GM19463 (cell line): ENCODE data around the gene APBB1IP.
"Not testable (repeated sequence)": the region's sequence is repeated elsewhere in the genome, so short reads cannot be mapped to it uniquely, and the experiment has no call there.

Source experiments
- ATAC-seq: cut with Tn5 transposase; IDR thresholded peaks from one replicate; pipeline ENCODE4 v1.9.1; 2021; ENCODE audit warnings: mild to moderate bottlenecking, moderate library complexity; ENCODE audit not compliant: unreplicated experiment

Gene APBB1IP

GRCh38 chr10:26474845-26475244, 36.7 kb downstream of the APBB1IP start:
- not testable (repeated sequence) for ATAC-seq

GRCh38 chr10:26475386-26475785, 37.2 kb downstream of the APBB1IP start:
- ATAC-seq: no peak

- ATAC-seq: no peak
These were observed 39.4 kb downstream of the APBB1IP start for GRCh38 chr10:26477501-26477900.

DNA sequence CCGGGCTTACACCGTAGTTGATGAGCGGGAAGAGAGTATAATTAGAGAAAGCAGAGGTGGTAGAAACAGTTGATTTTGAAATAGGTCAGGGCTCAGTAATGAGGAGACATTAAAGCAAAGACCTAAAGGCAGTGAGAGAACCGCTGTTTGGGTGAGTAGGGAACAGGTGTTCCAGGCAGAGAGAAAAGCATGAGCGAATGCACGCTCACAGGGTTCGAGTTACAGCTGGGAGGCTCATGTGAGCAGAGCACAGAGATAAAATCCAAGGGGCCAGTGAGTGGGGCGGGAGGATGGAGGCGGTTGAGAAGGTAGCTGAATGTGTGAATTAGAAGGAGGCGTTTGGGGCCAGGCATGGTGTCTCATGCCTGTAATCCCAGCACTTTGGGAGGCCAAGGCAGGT, 39.9 kb downstream of the APBB1IP start:
- no peak for ATAC-seq

DNA sequence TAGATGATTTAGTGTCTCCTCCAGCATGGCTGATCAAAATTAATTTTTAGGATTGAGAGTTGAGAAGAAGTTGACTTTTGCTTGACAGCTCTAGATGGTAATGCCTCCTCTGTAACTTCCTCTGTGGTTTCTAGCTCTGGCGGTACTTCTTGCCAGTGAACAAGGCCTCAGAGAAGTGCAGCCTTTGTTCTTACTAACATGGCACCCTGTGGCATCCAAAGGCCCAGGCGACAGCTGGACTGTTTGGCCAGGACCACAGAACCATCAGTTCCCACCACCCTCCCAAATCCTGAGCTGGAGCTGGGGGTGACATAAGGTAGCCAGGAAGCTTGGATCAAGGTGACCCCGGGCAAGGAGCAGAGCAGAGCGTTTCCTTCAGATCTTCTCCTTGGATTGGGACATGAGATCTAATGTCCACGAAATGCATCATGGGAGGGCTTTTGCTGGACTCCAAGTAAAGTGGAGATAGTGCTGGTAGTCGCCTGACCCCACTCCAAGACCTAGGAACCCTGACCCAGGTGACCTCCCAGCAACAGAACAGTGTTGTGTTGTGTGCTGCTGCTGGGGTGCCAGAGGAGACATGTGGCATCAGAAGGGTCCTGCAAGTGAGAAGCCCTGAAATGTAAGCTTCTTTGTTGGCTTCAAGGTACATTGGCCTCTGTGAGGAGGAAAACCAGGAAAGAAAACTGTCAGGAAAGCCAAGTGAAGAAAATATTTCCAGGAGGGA, 41.8 kb downstream of the APBB1IP start:
- peak; percentile 41 for ATAC-seq

GRCh38 chr10:26481315-26481692, 43.2 kb downstream of the APBB1IP start:
- no peak for ATAC-seq

DNA sequence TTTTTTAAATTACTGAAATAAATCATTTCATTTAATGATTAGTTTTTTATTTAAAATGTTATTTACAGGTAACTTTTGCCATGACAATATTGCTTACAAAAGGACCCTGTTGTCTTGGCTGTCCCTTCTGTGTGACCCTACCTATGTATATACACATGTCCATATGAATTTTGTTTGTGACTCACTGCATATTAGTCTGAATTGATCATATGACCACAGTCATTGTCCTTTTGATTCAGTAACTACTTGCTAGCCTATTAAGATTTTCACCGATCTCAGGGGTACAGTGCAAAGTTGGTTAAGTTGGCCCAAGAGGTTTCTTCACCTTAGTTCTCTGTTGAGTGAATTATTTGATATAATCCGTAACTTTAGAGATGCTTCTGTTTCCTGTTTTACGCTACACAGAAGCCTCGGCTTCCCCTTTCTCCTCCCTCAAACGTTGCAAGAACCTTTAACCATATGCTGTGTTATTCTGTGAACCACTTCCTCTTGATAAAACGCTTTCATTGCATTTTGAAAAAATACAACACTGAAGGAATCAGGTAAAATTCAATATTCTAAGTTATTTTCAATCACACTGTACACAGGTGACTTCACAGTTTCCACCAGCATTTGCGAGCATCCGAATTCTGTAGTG, 43.9 kb downstream of the APBB1IP start:
- no peak for ATAC-seq

DNA sequence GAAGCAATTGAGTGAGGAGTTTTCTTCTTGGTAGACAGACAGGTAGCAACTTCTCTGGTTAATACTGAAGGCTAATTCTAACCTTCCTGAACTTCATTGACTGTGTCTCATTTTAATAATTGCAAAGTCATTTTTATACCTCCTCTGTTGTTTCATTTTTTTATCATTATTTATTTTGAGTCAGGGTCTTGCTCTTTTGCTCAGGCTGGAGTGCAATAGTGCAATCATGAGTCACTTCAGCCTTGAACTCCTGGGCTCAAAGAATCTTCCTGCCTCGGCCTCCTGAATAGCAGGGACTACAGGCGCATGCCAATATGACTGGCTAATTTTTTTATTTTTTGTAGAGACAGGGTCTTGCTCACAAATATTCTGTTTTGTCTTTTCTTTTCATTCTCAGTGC, 45.4 kb downstream of the APBB1IP start:
- ATAC-seq: no peak

DNA sequence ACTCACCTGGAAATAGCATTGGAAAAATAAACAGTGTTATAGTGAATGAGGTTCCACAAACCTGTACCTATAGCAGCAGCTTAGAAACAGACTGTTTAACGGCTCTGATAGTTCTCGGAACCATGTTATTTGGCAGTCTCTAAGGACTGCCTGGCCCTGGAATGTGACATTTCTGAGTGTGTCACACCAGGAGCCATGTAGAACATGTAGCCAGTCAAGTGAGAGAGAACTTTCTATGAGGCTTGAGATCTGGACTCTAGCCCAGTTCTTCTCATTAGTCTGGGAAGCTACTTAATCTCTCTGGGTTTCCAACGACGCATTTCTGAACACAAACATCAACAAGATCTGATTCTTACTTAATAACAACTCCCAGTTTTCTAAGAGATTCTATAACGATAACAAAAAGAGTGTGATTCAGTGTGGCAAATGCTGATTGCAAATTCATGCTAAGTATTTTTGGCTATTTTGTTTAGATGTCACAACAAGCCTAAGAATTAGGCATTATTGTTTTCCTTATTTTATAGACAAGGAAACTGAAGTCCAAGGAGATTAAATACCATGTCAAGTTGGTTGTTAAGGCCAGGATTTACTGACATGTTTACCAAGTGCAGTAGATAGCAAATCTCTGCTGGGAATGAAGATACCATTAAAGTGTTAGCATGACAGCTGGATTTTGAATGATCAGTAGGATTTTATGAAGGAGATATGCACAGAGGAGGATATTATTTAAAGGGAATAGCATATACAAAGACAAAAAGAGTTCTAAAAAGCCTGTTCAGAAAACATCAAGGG, 47.2 kb downstream of the APBB1IP start:
- ATAC-seq: no peak

DNA sequence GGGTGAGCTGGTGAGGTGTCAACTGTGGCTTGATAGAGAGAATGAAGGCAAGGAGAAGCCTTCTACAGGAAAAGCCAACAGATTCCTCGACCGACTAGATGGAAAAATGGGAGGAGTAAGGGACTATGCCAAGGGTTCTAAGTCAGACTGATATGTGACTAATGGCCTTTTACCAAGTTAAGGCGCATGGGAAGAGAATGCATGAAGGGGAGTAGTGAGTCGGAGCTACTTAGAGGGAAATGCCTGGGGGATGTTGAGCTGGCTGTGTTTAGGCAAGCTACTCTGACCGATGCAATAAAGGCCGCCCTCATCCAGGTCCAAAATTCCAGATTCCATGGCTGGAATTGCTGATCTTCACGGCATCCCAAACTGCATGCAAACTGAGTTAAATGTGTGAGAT, 48.2 kb downstream of the APBB1IP start:
- no peak for ATAC-seq

DNA sequence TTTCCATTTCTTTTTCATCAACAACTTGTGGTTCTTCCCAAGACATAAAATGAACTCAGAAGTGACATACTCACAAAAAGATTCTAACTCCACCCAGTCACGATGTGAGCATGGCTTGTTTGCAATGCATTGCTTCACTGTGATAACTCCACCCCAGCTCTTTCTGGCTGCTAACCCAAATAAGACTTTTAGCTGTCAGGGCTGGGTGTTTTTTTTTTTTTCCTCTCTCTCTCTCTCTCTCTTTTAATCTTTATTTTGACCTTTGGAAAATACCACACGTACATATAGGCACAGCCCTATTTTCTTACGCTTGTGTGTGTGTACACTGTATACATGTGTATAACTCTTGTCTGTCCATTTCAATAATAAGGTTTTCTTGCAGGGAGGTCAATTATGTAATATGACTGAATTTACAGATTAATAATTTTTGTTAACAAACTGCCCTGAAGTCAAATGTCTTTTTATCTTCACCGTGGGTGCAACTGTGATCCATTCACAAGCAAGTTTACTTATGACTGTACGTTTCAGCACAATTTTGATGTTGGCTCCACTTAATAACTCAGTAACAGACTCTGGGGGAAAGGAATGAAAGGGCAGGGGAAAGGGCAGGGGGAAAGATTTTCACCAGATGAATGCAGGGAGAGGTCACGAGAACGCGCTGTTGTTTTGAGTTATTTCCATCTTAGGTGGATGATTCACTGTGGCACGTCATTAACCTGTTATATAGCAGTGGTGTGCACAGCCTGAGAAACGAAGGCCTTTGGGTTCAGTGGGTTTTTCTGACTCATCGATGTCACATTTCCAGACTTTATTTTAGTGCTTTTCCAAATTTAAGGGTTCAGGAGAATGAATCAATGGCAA, 49.1 kb downstream of the APBB1IP start:
- peak; percentile 93 for ATAC-seq

- no peak for ATAC-seq
These were observed 50.2 kb downstream of the APBB1IP start for GRCh38 chr10:26488344-26488743.

DNA sequence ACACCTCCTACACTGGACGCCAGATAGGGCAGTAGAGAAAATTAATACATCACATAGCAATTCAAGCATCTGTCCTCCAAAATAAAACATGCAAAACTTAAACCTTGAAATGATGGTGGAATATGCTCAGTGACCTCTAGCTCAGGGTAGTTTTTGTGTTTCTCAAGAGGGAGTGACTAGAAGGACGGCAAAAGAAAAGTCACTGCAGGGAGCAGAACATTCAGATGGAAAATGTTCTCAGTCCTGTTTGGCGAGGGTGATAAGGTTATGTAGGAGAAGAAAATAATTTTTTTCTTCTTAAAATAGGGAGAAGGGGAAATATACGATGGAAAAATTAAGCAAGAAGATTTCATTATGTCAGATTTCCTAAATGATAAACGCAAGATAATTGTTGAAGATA, 50.9 kb downstream of the APBB1IP start:
- ATAC-seq: no peak

DNA sequence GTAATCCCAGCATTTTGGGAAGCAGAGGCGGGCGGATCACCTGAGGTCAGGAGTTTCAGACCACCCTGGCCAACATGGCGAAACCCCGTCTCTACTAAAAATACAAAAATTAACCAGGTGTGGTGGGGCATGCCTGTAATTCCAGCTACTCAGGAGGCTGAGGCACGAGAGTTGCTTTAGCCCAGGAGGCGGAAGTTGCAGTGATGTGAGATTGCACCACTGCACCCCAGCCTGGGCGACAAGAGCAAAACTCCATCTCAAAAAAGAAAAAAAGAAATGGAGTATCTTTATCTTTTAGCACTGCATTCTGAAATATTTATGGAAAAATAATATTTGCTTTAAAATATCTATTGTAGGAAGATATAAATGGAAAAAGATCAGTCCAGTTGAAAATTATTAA, 52.2 kb downstream of the APBB1IP start:
- ATAC-seq: not testable (repeated sequence)

- no peak for ATAC-seq
These were observed 53.1 kb downstream of the APBB1IP start for GRCh38 chr10:26491276-26491675.

- no peak for ATAC-seq
These were observed 53.8 kb downstream of the APBB1IP start for GRCh38 chr10:26491934-26492333.

DNA sequence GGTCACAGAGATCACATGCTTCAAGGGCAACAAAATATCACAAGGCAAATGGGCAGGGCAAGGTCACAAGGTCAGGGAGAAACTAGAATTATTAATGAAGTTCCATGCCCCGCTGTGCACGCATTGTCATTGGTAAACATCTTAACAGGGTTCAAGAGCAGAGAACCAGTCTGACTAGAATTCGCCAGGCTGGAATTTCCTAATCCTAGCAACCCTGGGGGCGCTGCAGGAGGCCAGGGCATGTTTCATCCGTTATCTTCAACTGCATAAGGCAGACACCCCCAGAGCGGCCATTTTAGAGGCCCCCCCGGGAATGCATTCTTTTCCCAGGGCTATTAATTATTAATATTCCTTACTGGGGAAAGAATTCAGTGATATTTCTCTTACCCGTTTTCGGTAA, 54.6 kb downstream of the APBB1IP start:
- not testable (repeated sequence) for ATAC-seq

GRCh38 chr10:26494018-26494417, 55.9 kb downstream of the APBB1IP start:
- ATAC-seq: no peak

- no peak for ATAC-seq
These were observed 61.3 kb downstream of the APBB1IP start for GRCh38 chr10:26499426-26499825.

DNA sequence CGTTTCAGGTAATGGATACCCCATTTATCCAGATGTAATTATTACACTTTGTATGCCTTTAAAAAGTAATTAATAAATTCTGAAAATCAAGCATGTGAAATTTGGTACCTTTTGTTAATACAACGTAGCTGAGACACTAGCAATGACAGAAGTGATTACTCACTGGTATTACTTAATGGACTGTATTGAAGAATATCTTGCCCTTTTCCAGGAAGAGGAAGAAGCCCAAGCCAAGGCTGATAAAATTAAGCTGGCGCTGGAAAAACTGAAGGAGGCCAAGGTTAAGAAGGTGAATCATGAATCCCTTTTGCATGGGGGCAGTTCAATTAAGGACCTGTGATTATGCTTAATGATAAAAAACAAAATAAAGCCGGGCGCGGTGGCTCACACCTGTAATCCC, 64.8 kb downstream of the APBB1IP start:
- ATAC-seq: no peak

DNA sequence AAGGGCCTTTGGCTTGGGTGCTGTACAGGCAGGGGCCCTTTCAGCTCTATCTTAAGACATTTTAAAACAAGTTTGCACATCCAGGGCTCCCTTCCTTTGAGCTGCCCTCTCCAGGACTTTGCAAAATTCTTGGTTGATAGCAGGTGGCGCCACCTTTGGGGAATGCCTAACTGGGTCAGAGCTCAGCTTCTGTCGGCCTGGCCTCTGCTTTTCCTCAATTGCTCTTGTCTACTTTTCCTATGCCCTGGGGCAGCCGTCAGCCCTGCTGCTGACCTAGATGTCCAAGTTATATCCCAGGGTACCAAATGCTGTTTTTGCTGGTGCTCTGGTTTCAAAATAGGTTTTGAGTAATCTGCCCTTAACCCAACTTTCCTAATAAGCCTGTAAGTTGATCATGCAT, 65.8 kb downstream of the APBB1IP start:
- no peak for ATAC-seq
